HG02973 (cell line): ENCODE results near the gene DNAJC8.

Experiments
- ATAC-seq: cut with Tn5 transposase; IDR thresholded peaks from one replicate; pipeline ENCODE4 v1.9.1; 2021; ENCODE audit warnings: moderate library complexity; ENCODE audit not compliant: unreplicated experiment

The DNAJC8 gene

DNA sequence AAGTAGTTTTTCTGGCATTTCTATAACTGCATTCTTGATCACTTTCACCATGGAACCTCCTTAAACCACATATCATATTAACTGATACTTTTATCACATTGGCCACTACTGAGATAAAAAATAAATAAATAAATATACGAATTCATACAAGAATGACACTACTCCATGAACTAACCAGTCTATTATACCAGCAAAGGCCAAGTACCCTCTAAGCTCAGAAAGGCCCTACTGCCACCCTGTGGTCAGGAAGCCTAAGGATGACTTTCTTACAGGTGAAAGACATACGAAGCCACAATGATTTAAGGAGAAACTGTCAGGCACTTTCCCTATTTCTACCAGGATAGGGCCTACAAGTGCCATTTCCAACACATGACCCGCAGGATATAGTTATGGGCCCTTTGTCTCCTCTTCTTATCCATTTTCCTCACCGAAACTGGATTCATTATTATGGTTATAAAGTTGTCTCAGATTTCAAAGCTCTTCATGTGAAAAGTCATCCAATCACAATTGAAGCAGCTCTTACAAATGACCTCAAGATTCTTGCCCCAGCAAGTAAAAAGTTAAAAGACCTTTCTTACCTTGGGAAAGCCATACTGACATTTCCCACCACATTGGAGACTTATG is 23.9 kb downstream of the DNAJC8 start:
- ATAC-seq: no peak

DNA sequence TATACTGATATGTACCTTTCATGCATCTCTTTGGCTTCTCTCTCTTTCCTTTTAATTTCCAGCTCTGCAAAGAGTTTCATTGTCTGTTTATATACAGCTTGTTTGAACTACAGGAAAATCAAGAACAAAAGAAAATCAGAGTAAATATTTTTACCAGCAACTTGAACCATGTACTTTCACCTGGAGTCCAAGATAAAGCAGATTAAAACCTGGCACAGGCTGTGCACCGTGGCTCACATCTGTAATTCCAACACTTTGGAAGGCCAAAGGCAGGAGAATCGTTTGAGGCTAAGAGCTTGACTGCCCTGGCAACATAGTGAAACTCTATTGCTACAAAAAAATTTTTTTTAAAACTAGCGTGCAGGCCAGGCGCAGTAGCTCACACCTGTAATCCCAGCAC is 27.6 kb downstream of the DNAJC8 start:
- ATAC-seq: no peak

DNA sequence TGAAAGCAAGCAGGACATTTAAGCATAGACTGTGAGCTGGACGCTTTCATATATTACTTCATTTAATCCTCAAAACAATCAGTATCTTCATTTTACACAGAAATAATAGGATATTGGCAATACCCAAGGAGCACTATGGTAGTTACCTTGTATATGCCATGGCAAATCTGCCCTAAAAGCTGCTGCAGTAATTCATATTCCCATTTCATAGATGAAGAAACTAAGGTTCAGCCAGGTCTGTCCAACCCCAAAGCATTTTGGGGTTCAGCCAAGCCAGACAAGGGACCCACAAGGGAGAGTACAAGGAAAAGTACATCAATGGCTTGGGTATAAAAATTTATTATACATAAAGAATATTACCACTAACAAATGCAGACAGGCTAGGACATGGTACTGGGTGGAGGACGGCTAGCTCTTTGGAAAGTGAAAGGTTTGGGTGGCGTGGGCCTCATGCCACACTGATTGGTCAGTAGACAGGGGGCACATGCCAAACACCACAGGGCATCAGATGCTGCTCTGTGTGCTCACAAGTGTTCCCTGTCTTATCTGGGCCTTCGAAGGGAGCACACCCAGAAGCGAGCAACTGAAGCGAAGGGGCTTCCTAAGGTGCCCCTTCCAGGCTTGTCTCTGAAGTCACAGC is 32.5 kb downstream of the DNAJC8 start:
- ATAC-seq: no peak

DNA sequence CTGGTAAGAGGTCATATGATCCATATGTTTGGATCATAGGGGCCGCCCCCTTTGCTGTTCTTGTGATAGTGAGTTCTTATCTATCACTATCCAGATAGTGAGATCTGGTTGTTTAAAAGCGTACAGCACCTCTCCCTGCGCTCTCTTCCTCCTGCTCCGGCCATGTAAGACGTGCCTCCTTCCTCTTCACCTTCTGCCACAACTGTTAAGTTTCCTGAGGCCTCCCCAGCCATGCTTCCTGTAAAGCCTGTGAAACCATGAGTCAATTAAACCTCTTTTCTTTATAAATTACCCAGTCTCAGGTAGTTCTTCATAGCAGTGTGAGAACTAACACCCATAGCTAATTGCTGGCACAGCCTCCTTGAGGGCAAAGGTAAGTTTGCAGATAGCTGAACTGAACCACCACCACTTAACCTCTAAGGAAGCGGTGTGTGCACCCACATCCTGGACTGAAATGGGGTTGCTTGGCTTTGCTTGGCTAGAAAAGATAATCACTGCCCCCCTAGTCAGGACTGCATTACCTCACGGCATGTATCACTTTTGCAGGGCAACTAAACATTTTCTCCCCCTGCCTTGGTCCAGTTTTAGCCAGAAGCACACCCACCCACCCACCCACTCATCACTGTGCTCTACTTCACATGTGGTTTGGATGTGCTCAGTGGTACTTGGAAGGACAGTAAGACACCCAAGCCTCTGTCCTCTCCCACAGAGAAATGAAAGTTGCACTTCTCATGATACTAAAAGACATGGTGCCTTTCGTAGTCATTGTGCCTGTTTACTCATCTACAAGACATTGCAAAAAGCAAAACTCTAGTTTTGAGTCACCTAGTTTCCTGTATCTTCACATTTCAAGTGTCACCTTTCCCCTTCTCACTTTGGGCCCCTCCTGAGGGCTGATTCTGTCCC is 33.2 kb downstream of the DNAJC8 start:
- peak; percentile 82 for ATAC-seq

DNA sequence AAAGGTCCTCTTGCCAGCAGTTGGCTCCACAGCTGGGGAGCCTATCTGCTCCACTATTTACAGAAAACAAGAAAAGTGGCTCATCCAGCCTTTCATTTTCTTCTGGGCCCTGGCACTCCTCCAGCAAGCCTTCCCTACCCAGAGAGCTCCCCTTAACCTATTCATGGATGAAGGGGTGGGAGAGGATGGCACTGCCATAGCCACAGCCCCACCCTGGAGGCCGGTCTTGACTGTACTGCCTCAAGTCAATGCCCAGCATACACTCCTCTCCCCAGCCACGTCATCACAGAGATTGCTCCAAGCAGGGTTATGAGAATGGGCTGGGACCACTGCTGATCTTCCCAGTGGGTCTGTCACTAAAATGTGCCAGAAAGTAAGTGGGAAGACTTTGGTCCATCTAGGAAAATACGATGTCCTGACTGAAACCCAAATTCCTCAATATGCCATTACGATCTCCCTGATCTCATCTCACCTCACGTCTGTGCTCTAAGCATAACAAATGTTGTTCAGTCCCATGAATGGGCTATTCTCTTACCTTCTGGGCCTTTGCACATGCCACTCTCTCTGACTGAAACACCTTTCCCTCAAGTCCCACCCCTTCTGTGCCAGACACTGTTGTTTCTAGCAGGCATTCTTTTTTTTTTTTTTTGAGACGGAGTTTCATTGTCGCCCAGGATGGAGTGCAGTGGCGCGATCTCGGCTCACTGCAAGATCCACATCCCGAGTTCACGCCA is 35.0 kb downstream of the DNAJC8 start:
- no peak for ATAC-seq

DNA sequence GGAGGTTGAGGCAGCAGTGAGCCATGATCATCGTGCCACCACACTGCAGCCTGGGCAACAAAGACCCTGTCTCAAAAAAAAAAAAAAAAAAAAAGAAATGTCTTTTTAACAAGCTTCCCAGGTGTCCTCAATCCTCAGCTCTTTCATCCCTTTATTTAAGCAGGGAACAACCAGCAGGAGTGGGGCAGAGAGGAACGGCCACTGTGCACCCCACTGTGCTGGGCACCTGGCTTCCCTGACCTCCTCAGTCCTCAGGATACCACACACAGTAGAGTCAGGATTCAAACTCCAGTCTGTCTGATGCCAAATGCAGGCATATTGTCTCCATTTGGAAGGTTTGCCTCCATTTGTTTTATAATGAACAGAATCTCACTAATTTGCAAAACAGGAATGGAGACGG is 36.5 kb downstream of the DNAJC8 start:
- no peak for ATAC-seq

DNA sequence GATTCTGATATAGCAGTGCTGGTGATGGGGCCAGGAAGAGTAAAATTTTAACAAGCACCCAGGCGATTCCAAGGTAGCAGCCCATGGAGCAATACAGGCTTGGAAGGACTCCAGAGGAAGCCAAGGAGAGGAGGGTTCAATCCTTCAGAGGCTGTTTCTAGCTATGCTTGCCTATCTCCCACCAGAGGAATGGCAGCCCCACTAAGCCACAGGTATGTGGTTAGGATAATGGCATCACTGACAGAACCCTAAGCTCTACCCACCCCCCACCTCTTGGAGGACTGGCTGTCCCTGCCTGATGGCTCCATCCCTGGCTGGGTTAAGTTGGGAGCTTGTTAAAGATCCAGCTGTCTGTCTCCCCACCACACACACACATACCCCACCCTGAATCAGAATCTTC is 37.0 kb downstream of the DNAJC8 start:
- no peak for ATAC-seq

DNA sequence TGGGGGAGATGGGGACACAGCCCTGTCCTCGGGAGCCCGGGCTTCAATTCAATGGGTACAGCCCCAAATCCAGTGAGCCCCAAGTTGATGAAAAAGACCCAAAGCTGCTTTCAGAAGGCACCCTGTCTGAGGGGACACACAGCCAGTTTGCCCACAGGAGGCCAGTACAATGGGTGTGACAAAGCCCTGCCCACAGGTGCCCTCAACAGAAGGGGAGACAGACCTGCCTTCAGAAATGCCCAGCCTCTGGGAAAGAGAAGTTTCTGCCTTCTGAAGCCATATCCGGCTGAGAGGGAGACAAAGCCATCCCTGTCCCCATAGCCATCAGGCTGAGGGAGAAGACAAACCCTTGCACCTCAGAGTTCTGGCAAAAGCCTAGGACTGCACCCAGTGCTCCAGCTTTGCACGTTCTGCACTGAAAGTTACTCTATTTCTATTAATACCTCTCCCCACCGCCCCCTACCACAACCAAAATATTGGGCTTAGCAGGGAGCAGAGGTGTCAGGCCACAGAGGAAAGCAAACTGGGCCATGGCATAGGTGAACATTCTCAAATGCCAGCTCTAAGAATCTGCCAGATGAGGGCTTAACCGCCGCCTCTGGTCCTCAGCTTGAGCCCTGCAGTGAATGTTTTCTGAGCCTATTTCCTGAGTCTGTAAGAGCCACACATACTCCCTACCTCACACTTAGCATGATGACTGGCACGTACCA is 38.3 kb downstream of the DNAJC8 start:
- ATAC-seq: no peak

DNA sequence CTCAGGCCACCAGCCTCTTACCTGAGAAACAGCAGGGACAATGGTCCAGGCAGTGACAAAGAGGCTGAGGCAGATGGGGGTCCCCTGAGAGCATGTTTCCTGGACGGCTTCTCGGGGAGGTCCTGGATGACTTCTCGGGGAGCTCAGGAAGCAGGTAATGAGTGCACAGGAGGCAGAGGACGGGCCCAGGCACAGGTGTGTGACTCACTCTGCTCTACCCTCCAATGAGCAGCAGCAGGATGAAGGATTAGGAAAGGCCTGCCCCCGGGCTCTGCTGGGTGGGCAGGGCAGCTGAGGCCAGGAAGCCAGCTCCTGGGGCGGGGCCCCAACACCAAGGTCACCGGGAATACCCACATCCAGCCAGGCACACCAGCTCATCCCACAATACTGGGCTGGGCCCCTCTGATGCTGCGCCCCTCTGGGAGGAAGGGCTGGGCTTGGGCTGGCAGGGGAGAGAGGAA is 39.1 kb downstream of the DNAJC8 start:
- ATAC-seq: no peak

DNA sequence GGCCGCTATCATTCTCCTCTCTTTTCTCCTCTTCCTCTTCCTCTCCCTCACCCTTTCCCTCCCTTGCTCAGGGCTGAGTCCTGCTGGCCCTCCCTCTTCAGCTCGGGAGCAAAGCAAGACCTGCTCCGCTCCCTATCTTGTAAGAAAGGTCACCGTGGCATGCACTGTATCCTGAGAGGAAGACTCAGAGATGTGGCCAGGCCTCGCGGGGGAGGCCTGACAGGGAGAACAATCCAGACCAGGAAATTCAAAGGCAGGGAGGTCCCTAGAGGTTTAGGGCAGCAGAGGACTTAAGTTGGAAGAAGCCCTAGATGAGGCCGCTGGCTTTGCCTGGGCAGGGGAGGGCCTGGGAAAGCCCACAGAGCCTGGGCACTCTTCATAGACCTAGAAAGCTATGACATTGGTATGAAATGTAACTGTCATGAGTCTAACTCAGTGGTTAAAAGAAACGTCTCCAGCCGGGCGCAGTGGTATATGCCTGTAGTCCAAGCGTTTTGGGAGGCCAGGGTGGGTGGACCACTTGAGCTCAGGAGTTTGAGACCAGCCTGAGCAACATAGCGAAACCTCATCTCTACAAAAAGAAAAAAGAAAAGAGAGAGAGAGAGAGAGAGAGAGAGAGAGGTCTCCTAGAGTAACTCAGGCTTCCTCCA is 41.7 kb downstream of the DNAJC8 start:
- ATAC-seq: no peak

DNA sequence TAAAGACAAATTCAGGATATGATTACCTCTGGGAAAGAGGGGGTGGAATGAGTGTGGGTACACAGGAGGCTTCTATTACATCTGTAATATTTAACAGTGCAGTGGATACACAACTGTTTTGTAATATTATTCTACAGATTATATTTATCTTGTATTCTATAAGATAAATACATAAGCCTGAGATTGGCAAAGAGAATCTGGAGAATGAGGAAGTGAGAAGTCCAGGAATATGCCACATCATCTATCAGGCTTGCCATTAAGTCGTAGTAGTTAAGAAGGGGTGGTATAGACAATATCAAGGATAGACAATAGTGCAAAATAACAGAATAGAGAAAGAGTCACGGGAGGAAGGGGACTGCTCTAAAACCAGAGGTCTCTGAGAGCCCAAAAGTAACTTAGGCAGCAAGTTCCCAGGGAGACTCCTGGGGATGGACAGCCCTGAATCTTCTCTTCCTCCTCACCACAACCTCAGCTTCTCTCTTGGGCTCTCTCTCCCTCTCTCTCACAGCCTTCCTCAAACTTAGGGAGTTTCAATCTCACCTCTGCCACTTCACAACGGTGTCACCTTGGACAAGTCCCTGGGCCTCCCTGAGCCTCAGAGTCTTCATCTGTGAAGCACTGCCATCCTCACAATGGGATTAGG is 42.4 kb downstream of the DNAJC8 start:
- ATAC-seq: no peak

DNA sequence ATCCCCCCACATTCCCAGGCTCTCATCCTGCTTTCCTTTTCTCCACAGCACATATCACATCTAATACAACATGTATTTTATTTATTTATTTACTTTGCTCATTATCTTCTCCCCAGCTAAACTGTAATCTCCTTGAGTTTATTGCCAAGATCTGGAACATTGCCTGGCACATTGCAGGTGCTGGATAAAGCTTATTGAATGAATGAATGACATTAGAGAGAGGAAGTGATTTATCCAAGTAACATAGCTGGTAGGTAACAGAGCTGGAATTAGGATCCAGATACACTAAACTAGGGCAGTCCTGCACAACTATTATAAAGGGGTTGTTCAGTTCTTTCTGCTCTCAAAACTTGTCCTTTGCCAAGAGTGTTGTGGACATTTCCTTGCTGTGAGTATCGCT is 47.8 kb downstream of the DNAJC8 start:
- ATAC-seq: no peak

DNA sequence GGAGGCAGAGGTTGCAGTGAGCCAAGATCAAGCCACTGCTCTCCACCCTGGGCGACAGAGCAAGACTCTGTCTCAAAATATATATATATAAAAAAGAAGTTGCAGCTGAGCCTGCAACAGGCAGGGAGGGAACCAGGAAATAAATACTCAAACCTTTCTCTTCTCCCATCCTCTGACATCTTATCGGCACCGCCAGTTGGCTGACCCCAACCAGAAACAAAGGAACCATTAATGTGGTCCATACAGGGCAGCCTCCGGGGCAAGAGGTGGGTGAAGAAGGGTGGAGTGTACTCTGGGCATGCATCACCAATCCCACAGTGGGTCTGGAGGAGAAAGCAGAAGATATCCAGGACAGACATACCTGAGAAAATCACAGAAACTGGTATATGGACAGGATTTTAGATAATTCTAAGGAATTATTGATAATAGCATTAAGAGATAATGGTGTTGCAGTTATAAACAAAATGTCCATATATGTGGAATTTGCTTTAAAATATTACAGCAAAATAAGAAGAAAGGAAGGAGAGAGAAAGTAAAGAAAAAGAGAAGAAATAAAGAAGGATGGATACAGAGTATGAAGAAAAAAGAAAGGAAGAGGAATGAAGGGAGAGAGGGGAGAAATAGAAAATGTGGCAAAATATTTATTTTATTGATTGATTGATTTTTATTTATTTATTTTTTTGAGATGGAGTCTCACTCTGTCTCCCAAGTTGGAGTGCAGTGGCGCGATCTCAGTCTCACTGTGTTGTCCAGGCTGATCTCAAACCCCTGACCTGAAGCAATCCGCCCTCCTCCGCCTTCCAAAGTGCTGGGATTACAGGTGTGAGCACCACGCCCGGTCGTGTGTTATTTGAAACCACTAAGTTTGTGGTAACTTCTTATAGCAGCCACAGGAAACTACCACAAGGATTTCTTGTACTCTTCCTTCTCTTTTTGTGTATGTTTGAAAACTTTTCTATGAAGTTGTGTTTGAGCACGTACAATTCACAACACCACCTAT is 52.2 kb downstream of the DNAJC8 start:
- no peak for ATAC-seq

DNA sequence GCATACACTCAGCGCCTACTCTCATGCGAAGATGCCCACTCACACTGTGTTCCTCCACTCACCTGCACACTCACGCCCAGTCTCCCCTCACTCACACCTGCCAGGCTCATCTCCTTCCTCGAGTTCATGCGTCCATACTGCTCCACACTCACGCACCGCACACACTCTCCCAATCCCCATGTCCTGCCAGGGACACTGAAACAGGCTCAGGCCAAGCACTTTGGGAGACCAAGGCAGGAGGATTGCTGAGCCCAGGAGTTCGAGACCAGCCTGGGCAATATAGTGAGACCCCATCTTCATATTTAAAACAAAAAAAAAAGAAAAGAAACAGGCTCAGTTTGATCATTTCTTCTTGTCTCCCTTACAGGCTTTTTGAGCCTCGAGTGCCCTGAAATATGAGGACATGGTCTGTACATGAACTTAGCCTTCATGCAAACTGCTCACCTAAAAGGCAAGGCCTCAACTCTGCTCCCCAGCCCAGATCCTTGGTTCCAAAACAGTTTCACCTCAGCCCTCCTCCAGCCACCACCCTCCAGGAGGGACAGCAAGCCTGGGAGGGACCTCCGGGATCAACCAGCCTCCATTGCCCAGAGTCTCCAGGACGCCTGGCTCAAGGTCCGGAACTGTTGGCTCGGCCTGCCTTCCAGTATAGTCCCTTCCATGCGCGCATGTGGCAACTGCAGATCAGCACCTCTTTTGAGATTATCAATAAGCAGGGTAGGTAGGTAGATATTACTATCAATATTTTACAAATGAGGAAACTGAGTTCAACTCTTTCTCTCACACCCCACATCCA is 53.9 kb downstream of the DNAJC8 start:
- ATAC-seq: no peak

DNA sequence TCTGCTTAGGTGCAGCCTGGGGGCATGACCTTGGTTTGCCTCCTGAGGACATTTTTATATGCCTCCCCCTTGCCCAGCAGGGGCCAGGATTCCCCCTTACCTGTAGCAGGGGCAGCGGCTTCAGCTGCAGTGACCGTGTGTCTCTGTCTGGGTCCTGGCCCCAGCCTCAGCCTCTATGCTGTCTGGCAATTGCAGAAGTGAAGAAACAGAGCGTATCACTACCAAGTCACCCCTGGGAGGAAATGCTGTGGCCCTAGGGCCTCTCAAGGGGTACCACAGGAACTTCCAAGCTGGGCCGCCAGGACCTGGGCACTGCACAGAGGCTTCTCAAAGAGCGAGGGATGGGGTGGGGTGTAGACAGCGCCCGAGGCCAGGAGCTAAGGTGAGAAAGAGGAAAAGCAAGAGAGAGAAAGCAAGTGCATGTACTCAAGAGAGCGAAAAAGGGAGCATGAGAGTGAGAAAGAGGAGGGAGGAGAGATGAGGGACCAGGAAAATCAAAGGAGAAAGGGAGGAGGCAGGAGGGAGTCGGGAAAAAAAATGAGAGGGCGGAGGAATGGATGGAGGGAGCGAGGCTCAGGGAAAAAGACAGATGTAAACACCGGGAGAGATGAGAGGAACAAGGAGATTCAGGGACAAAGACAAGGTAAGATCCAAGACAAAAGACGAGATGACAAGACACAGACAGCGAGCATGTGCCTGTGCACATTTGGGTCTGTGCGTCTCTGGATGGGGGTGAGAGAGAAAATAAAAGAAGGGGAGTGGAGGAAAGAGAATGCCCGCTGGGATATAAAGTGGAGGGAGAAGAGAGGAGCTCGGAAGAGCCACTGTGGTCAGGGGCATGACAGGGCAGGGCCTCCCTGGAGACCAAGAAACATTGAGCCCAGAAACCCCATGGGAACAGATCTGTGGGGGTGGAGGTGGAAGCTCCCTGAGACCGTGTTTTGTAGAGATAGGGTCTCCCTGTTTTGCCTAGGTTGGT is 56.0 kb downstream of the DNAJC8 start, which contains the start of gene PTAFR:
TSS of gene PTAFR (minus strand) at position 199 of the 979 bp plus-strand sequence. CDS start 25,669 bp downstream, outside the sequence.
- no peak for ATAC-seq

DNA sequence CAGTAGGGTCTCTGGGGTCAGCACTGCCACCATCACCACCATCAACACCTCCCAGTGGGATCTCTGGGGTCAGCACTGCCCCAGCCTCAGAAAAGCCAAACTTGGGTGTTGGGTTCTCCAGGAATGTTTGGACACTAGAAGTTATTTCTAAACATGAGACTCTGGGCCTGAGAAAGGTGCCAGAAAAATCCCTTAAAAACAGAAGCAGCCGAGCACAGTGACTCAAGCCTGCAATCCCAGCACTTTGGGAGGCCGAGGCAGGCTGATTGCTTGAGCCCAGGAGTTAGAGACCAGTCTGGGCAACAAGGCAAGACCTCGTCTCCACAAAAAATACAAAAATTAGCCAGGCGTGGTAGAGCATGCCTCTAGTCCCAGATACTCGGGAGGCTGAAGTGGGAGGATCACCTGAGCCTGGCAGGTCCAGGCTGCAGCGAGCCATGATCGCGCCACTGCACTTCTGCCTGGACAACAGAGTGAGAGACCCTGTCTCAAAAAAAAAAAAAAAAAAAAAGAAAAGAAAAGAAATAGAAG is 56.8 kb downstream of the DNAJC8 start:
- ATAC-seq: no peak
